ENCODE measurements around the gene APOBEC4.

Gene APOBEC4

GRCh38 chr1:183640193-183640592, 12.9 kb downstream of the APOBEC4 start:
- H3K4me3 ChIP-seq (ENCODE audit: low read length): no peak overlapping the region
- TF ChIP-seq CTCF (conservative IDR thresholded peaks at IDR 0.05; ENCODE audit: low read depth, low read length): no peak
- no peak for DNase-seq (ENCODE audit: low read depth)

GRCh38 chr1:183638649-183639387, 14.3 kb downstream of the APOBEC4 start:
- no peak overlapping the region for H3K4me3 ChIP-seq (ENCODE audit: low read length)
- TF ChIP-seq CTCF (conservative IDR thresholded peaks at IDR 0.05; ENCODE audit: low read depth, low read length): no peak
- no peak for DNase-seq (ENCODE audit: low read depth)

GRCh38 chr1:183636783-183637182, 16.3 kb downstream of the APOBEC4 start:
- no peak for TF ChIP-seq CTCF (conservative IDR thresholded peaks at IDR 0.05; ENCODE audit: low read depth, low read length)
- no peak for DNase-seq (ENCODE audit: low read depth)
- peak overlapping the region; percentile 86 for H3K4me3 ChIP-seq (ENCODE audit: low read length)

GRCh38 chr1:183636334-183636682, 16.8 kb downstream of the APOBEC4 start:
- DNase-seq (ENCODE audit: low read depth): no peak
- TF ChIP-seq CTCF (conservative IDR thresholded peaks at IDR 0.05; ENCODE audit: low read depth, low read length): no peak

GRCh38 chr1:183635606-183636333, 17.3 kb downstream of the APOBEC4 start, which contains the start of gene ARPC5:
Gene ARPC5 (minus strand): TSS chr1:183635783. CDS start chr1:183635659, 124 bp downstream.
- H3K4me3 ChIP-seq (ENCODE audit: low read length): peak within 1 kb of the TSS; percentile 86
- DNase-seq (ENCODE audit: low read depth): peak; percentile 83
- TF ChIP-seq CTCF (conservative IDR thresholded peaks at IDR 0.05; ENCODE audit: low read depth, low read length): no peak

More at GRCh38 chr1:183636334-183636682, 16.8 kb downstream of the APOBEC4 start:
- peak overlapping the region; percentile 86 for H3K4me3 ChIP-seq (ENCODE audit: low read length)

- DNase-seq (ENCODE audit: low read depth): no peak
- TF ChIP-seq CTCF (conservative IDR thresholded peaks at IDR 0.05; ENCODE audit: low read depth, low read length): no peak
- peak overlapping the region; percentile 86 for H3K4me3 ChIP-seq (ENCODE audit: low read length)
These were observed 18.0 kb downstream of the APOBEC4 start for GRCh38 chr1:183635099-183635605.
